ENCODE measurements around the gene OR9G4. TPM values are rescaled to one million over a fixed set of nuclear protein-coding genes. Genes with fewer than 3 reads are reported as not detected.

The OR9G4 gene
- total RNA-seq, 2 donors from 2014 or later, result not detected

DNA sequence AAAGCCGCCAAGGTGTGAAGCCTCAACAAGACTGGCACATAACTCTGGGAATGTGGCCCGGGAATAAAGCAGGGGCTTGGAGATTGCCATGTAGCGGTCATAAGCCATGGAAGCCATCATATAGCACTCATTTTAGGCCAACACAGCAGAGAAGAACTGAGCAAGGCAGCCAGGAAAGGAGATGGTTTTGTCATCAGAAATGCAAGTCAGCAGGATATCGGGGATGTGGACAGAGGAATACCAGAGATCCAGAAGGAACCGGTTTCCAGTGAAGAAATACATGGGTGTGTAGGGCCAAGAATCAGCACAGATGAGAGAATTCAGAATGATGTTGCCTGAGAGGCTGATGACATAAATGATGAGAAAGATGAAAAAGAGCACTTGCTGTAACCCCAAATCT, 3.0 kb upstream of the OR9G4 start:
- Histone ChIP-seq H3K4me3 (no peak overlapping the region), H3K36me3 (no peaks in the 10 kb centered on the region), H3K9me3 (no peaks in the 10 kb centered on the region), H3K4me1 (no peaks in the 10 kb centered on the region), H3K27ac (no peak overlapping the region), H3K27me3 (no peaks in the 10 kb centered on the region)
- DNase-seq (ENCODE audit: low spot score), result no peak
- TF ChIP-seq, protein P1, sequence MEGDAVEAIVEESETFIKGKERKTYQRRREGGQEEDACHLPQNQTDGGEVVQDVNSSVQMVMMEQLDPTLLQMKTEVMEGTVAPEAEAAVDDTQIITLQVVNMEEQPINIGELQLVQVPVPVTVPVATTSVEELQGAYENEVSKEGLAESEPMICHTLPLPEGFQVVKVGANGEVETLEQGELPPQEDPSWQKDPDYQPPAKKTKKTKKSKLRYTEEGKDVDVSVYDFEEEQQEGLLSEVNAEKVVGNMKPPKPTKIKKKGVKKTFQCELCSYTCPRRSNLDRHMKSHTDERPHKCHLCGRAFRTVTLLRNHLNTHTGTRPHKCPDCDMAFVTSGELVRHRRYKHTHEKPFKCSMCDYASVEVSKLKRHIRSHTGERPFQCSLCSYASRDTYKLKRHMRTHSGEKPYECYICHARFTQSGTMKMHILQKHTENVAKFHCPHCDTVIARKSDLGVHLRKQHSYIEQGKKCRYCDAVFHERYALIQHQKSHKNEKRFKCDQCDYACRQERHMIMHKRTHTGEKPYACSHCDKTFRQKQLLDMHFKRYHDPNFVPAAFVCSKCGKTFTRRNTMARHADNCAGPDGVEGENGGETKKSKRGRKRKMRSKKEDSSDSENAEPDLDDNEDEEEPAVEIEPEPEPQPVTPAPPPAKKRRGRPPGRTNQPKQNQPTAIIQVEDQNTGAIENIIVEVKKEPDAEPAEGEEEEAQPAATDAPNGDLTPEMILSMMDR (IDR thresholded peaks at IDR 0.05), result no peak

DNA sequence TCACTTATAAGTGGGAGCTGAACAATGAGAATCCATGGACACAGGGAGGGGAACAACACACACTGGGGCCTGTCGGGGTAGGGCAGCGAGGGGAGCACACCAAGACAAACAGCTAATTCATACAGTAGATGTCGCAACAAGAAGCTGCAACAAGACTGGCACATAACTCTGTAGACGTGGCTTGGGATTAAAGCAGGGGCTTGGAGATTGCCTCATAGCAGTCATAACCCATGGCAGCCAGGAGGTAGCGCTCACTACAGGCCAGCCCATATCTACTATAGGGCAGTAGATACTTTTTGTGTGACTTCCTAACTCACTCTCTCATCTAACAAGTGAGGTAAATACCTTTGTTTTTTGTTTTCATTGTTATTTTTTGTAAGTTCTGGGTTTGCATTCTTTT, 1.7 kb upstream of the OR9G4 start:
- Histone ChIP-seq H3K9me3 (no peaks in the 10 kb centered on the region), H3K4me1 (no peaks in the 10 kb centered on the region), H3K27me3 (no peaks in the 10 kb centered on the region), H3K4me3 (no peak overlapping the region), H3K27ac (no peak overlapping the region), H3K36me3 (no peaks in the 10 kb centered on the region)
- DNase-seq (ENCODE audit: low spot score), result no peak
- TF ChIP-seq, protein P1 (IDR thresholded peaks at IDR 0.05), result no peak

DNA sequence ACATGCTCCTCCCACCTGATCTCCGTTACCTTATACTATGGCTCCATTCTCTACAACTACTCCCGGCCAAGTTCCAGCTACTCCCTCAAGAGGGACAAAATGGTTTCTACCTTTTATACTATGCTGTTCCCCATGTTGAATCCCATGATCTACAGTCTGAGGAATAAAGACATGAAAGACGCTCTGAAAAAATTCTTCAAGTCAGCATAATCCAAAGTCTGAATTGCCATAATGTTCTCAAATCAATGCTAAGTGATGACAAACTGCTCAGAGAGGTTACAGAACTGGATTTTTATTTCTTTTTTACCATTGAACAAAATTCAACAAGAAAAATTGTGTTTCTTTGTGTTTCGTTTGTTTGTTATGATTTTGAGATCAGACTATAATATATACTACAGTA, 7.6 kb downstream of the OR9G4 start:
- DNase-seq (ENCODE audit: low spot score), result no peak
- H3K27me3 ChIP-seq, result no peaks in the 10 kb centered on the region
- no peak overlapping the region for H3K4me3 ChIP-seq
- H3K4me1 ChIP-seq, result no peaks in the 10 kb centered on the region
- H3K9me3 ChIP-seq, result no peaks in the 10 kb centered on the region
- TF ChIP-seq, protein P1 (IDR thresholded peaks at IDR 0.05), result no peak
- H3K27ac ChIP-seq, result no peak overlapping the region
- H3K36me3 ChIP-seq, result no peaks in the 10 kb centered on the region

DNA sequence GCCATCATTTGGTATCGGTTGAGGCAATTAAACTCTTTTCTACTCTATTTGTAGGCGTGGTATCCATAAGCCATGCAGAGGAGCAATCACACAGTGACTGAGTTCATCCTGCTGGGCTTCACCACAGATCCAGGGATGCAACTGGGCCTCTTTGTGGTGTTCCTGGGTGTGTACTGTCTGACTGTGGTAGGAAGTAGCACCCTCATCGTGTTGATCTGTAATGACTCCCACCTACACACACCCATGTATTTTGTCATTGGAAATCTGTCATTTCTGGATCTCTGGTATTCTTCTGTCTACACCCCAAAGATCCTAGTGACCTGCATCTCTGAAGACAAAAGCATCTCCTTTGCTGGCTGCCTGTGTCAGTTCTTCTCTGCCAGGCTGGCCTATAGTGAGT, 8.4 kb downstream of the OR9G4 start:
- H3K27ac ChIP-seq, result no peak overlapping the region
- DNase-seq (ENCODE audit: low spot score), result no peak
- H3K27me3 ChIP-seq, result no peaks in the 10 kb centered on the region
- no peaks in the 10 kb centered on the region for H3K4me1 ChIP-seq
- no peaks in the 10 kb centered on the region for H3K9me3 ChIP-seq
- no peaks in the 10 kb centered on the region for H3K36me3 ChIP-seq
- no peak overlapping the region for H3K4me3 ChIP-seq
- TF ChIP-seq, protein P1 (IDR thresholded peaks at IDR 0.05), result no peak

DNA sequence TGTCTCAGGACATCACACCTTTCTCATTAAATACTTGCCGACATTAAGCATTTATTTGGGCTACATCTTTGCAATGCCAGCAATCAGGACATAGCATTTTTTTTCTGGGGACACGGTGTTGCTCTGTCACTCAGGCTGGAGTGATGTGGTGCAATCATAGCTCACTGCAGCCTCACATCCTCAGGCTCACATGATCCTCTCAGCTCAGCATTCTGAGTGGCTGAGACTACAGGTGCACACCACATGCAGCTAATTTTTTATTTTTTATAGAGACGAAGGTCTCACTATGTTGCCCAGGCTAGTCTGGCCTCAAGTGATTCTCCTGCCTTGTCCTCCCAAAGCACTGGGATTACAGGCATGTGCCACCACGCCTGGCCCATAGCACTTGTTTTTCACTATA, 28.0 kb downstream of the OR9G4 start:
- TF ChIP-seq, protein P1 (IDR thresholded peaks at IDR 0.05), result no peak

DNA sequence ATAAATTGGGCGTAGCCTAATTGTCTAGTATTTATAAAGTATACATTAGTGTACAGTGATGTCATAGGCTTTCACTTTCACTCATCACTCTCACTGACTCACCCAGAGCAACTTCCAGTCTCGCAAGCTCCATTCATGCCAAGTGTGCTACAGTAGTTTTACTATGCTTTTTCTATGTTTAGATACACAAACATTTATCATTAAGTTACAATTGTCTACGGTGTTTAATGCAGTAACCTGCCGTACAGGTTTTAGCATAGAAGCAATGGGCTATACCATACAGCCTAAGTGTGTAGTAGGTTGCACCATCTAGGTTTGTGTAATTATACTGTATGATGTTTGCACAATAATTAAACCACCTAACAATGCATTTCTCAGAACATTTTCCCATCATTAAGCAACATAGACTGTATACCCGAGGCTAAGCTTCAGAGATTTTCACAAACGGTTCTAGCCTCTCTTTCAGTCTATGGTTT, 32.1 kb downstream of the OR9G4 start:
- H3K27ac ChIP-seq, result no peak overlapping the region
- no peaks in the 10 kb centered on the region for H3K27me3 ChIP-seq
- DNase-seq (ENCODE audit: low spot score), result no peak
- H3K4me3 ChIP-seq, result no peak overlapping the region
- H3K9me3 ChIP-seq, result no peaks in the 10 kb centered on the region
- no peaks in the 10 kb centered on the region for H3K4me1 ChIP-seq
- H3K36me3 ChIP-seq, result no peaks in the 10 kb centered on the region
- TF ChIP-seq, protein P1 (IDR thresholded peaks at IDR 0.05), result no peak

More for the DNA sequence above, 28.0 kb downstream of the OR9G4 start:
- Histone ChIP-seq H3K36me3 (no peaks in the 10 kb centered on the region), H3K4me1 (no peaks in the 10 kb centered on the region), H3K27ac (no peak overlapping the region), H3K4me3 (no peak overlapping the region), H3K9me3 (no peaks in the 10 kb centered on the region), H3K27me3 (no peaks in the 10 kb centered on the region)
- DNase-seq (ENCODE audit: low spot score), result no peak

Measured in right atrium auricular region (tissue), 2 donors.